ENCODE results near the gene ZNF816. TPM values are rescaled to one million over a fixed set of nuclear protein-coding genes. Genes with fewer than 3 reads are reported as not detected.

ZNF816 gene
- total and polyA plus RNA-seq, 2 of the 8 experiments (the other 6 are each of a cell fraction or from before 2014, with no cell fraction given) = 2.7 to 13.2 TPM

- TF ChIP-seq, protein P1, sequence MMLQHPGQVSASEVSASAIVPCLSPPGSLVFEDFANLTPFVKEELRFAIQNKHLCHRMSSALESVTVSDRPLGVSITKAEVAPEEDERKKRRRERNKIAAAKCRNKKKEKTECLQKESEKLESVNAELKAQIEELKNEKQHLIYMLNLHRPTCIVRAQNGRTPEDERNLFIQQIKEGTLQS (IDR thresholded peaks at IDR 0.05; ENCODE audit: insufficient read depth, low read depth, low read length) = no peak
- TF ChIP-seq CHD2 (IDR thresholded peaks at IDR 0.05; ENCODE audit: low read length) = no peak
These were observed 39.6 kb downstream of the ZNF816 start, which contains the start of gene ZNF888 (continued) for GRCh38 chr19:52922841-52923777.

All from H1 (cell line).